GM23338 (cell line): ENCODE results near the gene ZNF780B. TPM values are rescaled to one million over a fixed set of nuclear protein-coding genes. Genes with fewer than 3 reads are reported as not detected.

Source experiments
- ATAC-seq: fragments of 200-7000 bp; cut with Tn5 transposase; 3 replicates; pipeline ENCODE4 v1.9.1; 2020
- DNase-seq: peaks from one replicate; pipeline ENCODE4 v3.0.0-alpha.2; 2015; ENCODE audit warnings: low spot score
- H2AFZ ChIP-seq: fragments of 200-600 bp; sonication (generic); 2 replicates; pipeline ENCODE4 v1.8.0; 2016; ENCODE audit warnings: antibody characterized with exemption, mild to moderate bottlenecking, moderate library complexity
- H3F3A ChIP-seq: fragments of 200-600 bp; sonication (generic); replicated peaks from 2 replicates; pipeline ENCODE4 v1.8.0; 2017; ENCODE audit warnings: antibody characterized with exemption, mixed run types, low read depth
- H3K27ac ChIP-seq: fragments of 200-600 bp; sonication (generic); 2 replicates; pipeline ENCODE4 v1.6.1; 2016; ENCODE audit warnings: low read depth
- H3K27me3 ChIP-seq: fragments of 200-600 bp; sonication (generic); 2 replicates; pipeline ENCODE4 v1.8.0; 2016; ENCODE audit warnings: mild to moderate bottlenecking, mixed run types, moderate library complexity; ENCODE audit not compliant: insufficient read depth
- H3K36me3 ChIP-seq: fragments of 200-600 bp; sonication (generic); 2 replicates; pipeline ENCODE4 v1.8.0; 2016; ENCODE audit warnings: mild to moderate bottlenecking; ENCODE audit not compliant: insufficient read depth
- H3K4me1 ChIP-seq: fragments of 200-600 bp; sonication (generic); 2 replicates; pipeline ENCODE4 v1.8.0; 2016; ENCODE audit warnings: mild to moderate bottlenecking, moderate library complexity; ENCODE audit not compliant: insufficient read depth
- H3K4me2 ChIP-seq: fragments of 200-600 bp; sonication (generic); 2 replicates; pipeline ENCODE4 v1.7.1; 2017; ENCODE audit warnings: mixed run types
- H3K4me3 ChIP-seq: fragments of 200-600 bp; sonication (generic); 2 replicates; pipeline ENCODE4 v1.6.1; 2016; ENCODE audit warnings: mixed run types
- H3K79me2 ChIP-seq: fragments of 200-600 bp; sonication (generic); replicated peaks from 2 replicates; pipeline ENCODE4 v1.8.0; 2017; ENCODE audit warnings: mild to moderate bottlenecking; ENCODE audit not compliant: insufficient read depth
- H3K9me2 ChIP-seq: fragments of 200-600 bp; sonication (generic); 2 replicates; pipeline ENCODE4 v1.8.0; 2017; ENCODE audit not compliant: insufficient read depth
- H4K20me1 ChIP-seq: fragments of 200-600 bp; sonication (generic); replicated peaks from 2 replicates; pipeline ENCODE4 v1.8.0; 2017; ENCODE audit warnings: mild to moderate bottlenecking; ENCODE audit not compliant: insufficient read depth
- H3K27ac Mint-ChIP-seq: 2 replicates; pipeline ENCODE4 v1.8.0; 2020; ENCODE audit warnings: inconsistent platforms, mild to moderate bottlenecking, moderate library complexity, mixed read lengths
- H3K27me3 Mint-ChIP-seq: 3 replicates; pipeline ENCODE4 v1.8.0; 2022; ENCODE audit warnings: low read depth, mild to moderate bottlenecking, moderate library complexity, mixed read lengths, inconsistent platforms; ENCODE audit not compliant: insufficient read depth, poor library complexity
- H3K36me3 Mint-ChIP-seq: 3 replicates; pipeline ENCODE4 v1.8.0; 2021; ENCODE audit warnings: low read depth, mild to moderate bottlenecking, inconsistent platforms, moderate library complexity, mixed read lengths
- H3K4me1 Mint-ChIP-seq: 3 replicates; pipeline ENCODE4 v1.8.0; 2020; ENCODE audit warnings: mild to moderate bottlenecking, inconsistent platforms, mixed read lengths
- H3K4me3 Mint-ChIP-seq: 3 replicates; pipeline ENCODE4 v1.8.0; 2021; ENCODE audit warnings: moderate library complexity, mild to moderate bottlenecking, inconsistent platforms, mixed read lengths
- H3K9me3 Mint-ChIP-seq: 3 replicates; pipeline ENCODE4 v1.8.0; 2020; ENCODE audit warnings: moderate library complexity, mild to moderate bottlenecking, inconsistent platforms, mixed read lengths
- CREB1 ChIP-seq: fragments of 250-450 bp; sonication (Bioruptor Pico); IDR thresholded peaks from 2 replicates; pipeline ENCODE4 v1.5.0; 2020; ENCODE audit warnings: low read depth, mild to moderate bottlenecking, moderate library complexity
- CTCF ChIP-seq, 2 experiments: fragments of 200-600 bp in 1 of 2; sonication (generic) in 1 of 2; conservative IDR thresholded peaks; 2 replicates each; pipeline versions ENCODE4 v1.5.1 to v1.6.1; 2016 to 2017; ENCODE audit warnings: antibody characterized with exemption in 2 of 2, low read depth in 2 of 2, mild to moderate bottlenecking in 2 of 2, moderate library complexity in 1 of 2
- ETS1 ChIP-seq: IDR thresholded peaks from 2 replicates; pipeline ENCODE4 v1.6.1; 2016; ENCODE audit warnings: antibody characterized with exemption
- EZH2 ChIP-seq: fragments of 200-600 bp; sonication (generic); IDR thresholded peaks from one replicate; pipeline ENCODE4 v1.8.0; 2017; ENCODE audit warnings: antibody characterized with exemption, mild to moderate bottlenecking, low read depth; ENCODE audit not compliant: unreplicated experiment
- EZH2phosphoT487 ChIP-seq: fragments of 200-600 bp; sonication (generic); IDR thresholded peaks from one replicate; pipeline ENCODE4 v1.8.1; 2018; ENCODE audit warnings: antibody characterized with exemption; ENCODE audit not compliant: unreplicated experiment
- JUNB ChIP-seq: IDR thresholded peaks from one replicate; pipeline ENCODE4 v1.6.1; 2016; ENCODE audit warnings: antibody characterized with exemption; ENCODE audit not compliant: unreplicated experiment
- NANOG ChIP-seq: IDR thresholded peaks from 2 replicates; pipeline ENCODE4 v1.6.1; 2016; ENCODE audit warnings: antibody characterized with exemption, borderline replicate concordance
- POLR2AphosphoS5 ChIP-seq: IDR thresholded peaks from 2 replicates; pipeline ENCODE4 v1.6.1; 2016; ENCODE audit warnings: antibody characterized with exemption, low read depth
- STAT1 ChIP-seq: IDR thresholded peaks from one replicate; pipeline ENCODE4 v1.6.1; 2016; ENCODE audit warnings: antibody characterized with exemption; ENCODE audit not compliant: unreplicated experiment
- ZNF114 ChIP-seq: fragments of 250-450 bp; sonication (Bioruptor Pico); IDR thresholded peaks from 2 replicates; pipeline ENCODE4 v1.5.0; 2020; ENCODE audit warnings: mild to moderate bottlenecking, moderate library complexity
- ZNF331 ChIP-seq: fragments of 250-450 bp; sonication (Bioruptor Pico); IDR thresholded peaks from 2 replicates; pipeline ENCODE4 v1.5.0; 2020; ENCODE audit warnings: low read depth, mild to moderate bottlenecking, moderate library complexity
- polyA plus RNA-seq: library from polyadenylated mRNA; unstranded; fragments of >200 nt; fragmentation: Nextera tagmentation; extraction: Ambion mirVana; gene quantifications from 2 replicates; pipeline ENCODE4 v1.2.1, GENCODE V29; 2016
- total RNA-seq: library from RNA; depleted of rRNA; stranded (reverse); fragments of >200 nt; shearing (Covaris generic); gene quantifications from 2 replicates; pipeline ENCODE4 v1.2.3, GENCODE V29; 2014
- TF ChIP-seq, protein P1 (sequence below): fragments of 250-450 bp; sonication (Bioruptor Pico); IDR thresholded peaks from 2 replicates; pipeline ENCODE4 v1.5.0; 2020; ENCODE audit warnings: mild to moderate bottlenecking, moderate library complexity

Gene ZNF780B
- total and polyA plus RNA-seq, 2 experiments from 2014 or later, result 4.9 to 11.0 TPM

DNA sequence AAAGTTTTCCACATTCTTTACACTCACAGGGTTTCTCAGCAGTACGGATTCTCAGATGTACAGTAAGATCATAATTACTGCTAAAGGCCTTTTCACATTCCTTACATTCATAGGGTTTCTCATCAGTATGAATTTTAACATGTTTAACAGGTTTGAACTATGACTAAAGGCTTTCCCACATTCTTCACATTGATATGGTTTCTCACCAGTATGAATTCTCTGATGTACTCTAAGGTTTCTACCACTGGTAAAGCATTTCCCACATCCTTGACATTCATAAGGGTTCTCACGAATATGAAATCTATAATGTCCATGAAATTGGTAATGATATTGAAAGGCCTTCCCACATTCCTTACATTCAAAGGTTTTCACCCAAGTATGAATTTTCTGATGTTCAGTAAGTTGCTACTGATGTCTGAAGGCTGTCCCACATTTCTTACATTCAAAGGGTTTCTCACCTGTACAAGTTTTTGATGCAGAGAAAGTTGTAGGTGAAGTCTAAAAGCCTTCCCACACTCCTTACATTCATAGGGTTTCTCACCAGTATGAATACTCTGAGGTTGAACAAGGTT, 22.0 kb downstream of the ZNF780B start:
- Mint-ChIP-seq H3K4me3 (no peak overlapping the region), H3K4me1 (no peaks in the 10 kb centered on the region), H3K9me3 (peaks cover 92% of the 10 kb centered on the region), H3K36me3 (peaks cover 81% of the 10 kb centered on the region), H3K27ac (no peak overlapping the region), H3K27me3 (no peaks in the 10 kb centered on the region)
- no peaks in the 10 kb centered on the region for H3K79me2 ChIP-seq
- no peaks in the 10 kb centered on the region for H3K9me2 ChIP-seq
- no peaks in the 10 kb centered on the region for H3K27me3 ChIP-seq
- H4K20me1 ChIP-seq, result no peaks in the 10 kb centered on the region
- no peak overlapping the region for H3K4me3 ChIP-seq
- TF ChIP-seq NANOG, result no peak
- H3K36me3 ChIP-seq, result peaks cover 31% of the 10 kb centered on the region
- H3K4me2 ChIP-seq, result no peak overlapping the region
- H2AFZ ChIP-seq, result no peak overlapping the region
- no peaks in the 10 kb centered on the region for H3K4me1 ChIP-seq
- H3K27ac ChIP-seq, result no peak overlapping the region
- DNase-seq (no peak), ATAC-seq (no peak)
- no peaks in the 10 kb centered on the region for H3F3A ChIP-seq

GRCh38 chr19:40026597-40026970, 29.4 kb downstream of the ZNF780B start:
- no peak overlapping the region for H3K27ac Mint-ChIP-seq
- H3K36me3 ChIP-seq, result peaks cover 5% of the 10 kb centered on the region
- ATAC-seq, result no peak
- H3K27me3 ChIP-seq, result no peaks in the 10 kb centered on the region
- H3F3A ChIP-seq, result no peaks in the 10 kb centered on the region
- H4K20me1 ChIP-seq, result no peaks in the 10 kb centered on the region
- peaks cover 97% of the 10 kb centered on the region for H3K9me3 Mint-ChIP-seq
- peaks cover 4% of the 10 kb centered on the region for H3K27me3 Mint-ChIP-seq
- no peak overlapping the region for H3K4me3 Mint-ChIP-seq
- H3K4me1 ChIP-seq, result no peaks in the 10 kb centered on the region
- no peaks in the 10 kb centered on the region for H3K4me1 Mint-ChIP-seq
- no peaks in the 10 kb centered on the region for H3K79me2 ChIP-seq
- H3K27ac ChIP-seq, result no peak overlapping the region
- no peak for DNase-seq
- H3K9me2 ChIP-seq, result no peaks in the 10 kb centered on the region
- no peak overlapping the region for H2AFZ ChIP-seq
- H3K36me3 Mint-ChIP-seq, result peaks cover 71% of the 10 kb centered on the region
- H3K4me2 ChIP-seq, result no peak overlapping the region
- H3K4me3 ChIP-seq, result no peak overlapping the region
- TF ChIP-seq NANOG, result no peak
- TF ChIP-seq CTCF (conservative IDR thresholded peaks at IDR 0.05; ENCODE audit: low read depth in 2 of 2), result no peak
- no peak for TF ChIP-seq POLR2AphosphoS5
- TF ChIP-seq STAT1, result no peak
- TF ChIP-seq EZH2phosphoT487, result no peak
- TF ChIP-seq ETS1, result no peak
- TF ChIP-seq EZH2, result no peak
- TF ChIP-seq ZNF114 (CRISPR knock-in tag), result no peak
- TF ChIP-seq CREB1 (CRISPR knock-in tag), result no peak
- TF ChIP-seq, protein P1, sequence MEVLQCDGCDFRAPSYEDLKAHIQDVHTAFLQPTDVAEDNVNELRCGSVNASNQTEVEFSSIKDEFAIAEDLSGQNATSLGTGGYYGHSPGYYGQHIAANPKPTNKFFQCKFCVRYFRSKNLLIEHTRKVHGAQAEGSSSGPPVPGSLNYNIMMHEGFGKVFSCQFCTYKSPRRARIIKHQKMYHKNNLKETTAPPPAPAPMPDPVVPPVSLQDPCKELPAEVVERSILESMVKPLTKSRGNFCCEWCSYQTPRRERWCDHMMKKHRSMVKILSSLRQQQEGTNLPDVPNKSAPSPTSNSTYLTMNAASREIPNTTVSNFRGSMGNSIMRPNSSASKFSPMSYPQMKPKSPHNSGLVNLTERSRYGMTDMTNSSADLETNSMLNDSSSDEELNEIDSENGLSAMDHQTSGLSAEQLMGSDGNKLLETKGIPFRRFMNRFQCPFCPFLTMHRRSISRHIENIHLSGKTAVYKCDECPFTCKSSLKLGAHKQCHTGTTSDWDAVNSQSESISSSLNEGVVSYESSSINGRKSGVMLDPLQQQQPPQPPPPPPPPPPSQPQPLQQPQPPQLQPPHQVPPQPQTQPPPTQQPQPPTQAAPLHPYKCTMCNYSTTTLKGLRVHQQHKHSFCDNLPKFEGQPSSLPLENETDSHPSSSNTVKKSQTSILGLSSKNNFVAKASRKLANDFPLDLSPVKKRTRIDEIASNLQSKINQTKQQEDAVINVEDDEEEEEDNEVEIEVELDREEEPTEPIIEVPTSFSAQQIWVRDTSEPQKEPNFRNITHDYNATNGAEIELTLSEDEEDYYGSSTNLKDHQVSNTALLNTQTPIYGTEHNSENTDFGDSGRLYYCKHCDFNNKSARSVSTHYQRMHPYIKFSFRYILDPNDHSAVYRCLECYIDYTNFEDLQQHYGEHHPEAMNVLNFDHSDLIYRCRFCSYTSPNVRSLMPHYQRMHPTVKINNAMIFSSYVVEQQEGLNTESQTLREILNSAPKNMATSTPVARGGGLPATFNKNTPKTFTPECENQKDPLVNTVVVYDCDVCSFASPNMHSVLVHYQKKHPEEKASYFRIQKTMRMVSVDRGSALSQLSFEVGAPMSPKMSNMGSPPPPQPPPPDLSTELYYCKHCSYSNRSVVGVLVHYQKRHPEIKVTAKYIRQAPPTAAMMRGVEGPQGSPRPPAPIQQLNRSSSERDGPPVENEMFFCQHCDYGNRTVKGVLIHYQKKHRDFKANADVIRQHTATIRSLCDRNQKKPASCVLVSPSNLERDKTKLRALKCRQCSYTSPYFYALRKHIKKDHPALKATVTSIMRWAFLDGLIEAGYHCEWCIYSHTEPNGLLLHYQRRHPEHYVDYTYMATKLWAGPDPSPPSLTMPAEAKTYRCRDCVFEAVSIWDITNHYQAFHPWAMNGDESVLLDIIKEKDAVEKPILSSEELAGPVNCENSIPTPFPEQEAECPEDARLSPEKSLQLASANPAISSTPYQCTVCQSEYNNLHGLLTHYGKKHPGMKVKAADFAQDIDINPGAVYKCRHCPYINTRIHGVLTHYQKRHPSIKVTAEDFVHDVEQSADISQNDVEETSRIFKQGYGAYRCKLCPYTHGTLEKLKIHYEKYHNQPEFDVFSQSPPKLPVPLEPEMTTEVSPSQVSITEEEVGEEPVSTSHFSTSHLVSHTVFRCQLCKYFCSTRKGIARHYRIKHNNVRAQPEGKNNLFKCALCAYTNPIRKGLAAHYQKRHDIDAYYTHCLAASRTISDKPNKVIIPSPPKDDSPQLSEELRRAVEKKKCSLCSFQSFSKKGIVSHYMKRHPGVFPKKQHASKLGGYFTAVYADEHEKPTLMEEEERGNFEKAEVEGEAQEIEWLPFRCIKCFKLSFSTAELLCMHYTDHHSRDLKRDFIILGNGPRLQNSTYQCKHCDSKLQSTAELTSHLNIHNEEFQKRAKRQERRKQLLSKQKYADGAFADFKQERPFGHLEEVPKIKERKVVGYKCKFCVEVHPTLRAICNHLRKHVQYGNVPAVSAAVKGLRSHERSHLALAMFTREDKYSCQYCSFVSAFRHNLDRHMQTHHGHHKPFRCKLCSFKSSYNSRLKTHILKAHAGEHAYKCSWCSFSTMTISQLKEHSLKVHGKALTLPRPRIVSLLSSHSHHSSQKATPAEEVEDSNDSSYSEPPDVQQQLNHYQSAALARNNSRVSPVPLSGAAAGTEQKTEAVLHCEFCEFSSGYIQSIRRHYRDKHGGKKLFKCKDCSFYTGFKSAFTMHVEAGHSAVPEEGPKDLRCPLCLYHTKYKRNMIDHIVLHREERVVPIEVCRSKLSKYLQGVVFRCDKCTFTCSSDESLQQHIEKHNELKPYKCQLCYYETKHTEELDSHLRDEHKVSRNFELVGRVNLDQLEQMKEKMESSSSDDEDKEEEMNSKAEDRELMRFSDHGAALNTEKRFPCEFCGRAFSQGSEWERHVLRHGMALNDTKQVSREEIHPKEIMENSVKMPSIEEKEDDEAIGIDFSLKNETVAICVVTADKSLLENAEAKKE (CRISPR knock-in tag), result no peak
- no peak for TF ChIP-seq JUNB
- no peak for TF ChIP-seq ZNF331 (CRISPR knock-in tag)
